Vagina (tissue), 2 donors: ENCODE results near the gene MEF2B. TPM values are rescaled to one million over a fixed set of nuclear protein-coding genes. Genes with fewer than 3 reads are reported as not detected.

Experiments used
- DNase-seq, 2 donors: peaks; one replicate each; pipeline ENCODE4 v3.0.0-alpha.2; 2017; ENCODE audit errors: extremely low spot score in 2 of 2
- H3K27ac ChIP-seq: fragments of 200-600 bp; sonication (generic); one replicate; pipeline ENCODE4 v1.5.1; 2019
- H3K27me3 ChIP-seq: fragments of 200-600 bp; sonication (generic); one replicate; pipeline ENCODE4 v1.5.1; 2019
- H3K36me3 ChIP-seq, 2 donors: fragments of 200-600 bp; sonication (generic); one replicate each; pipeline ENCODE4 v1.5.1; 2017 to 2019
- H3K4me1 ChIP-seq: fragments of 200-600 bp; sonication (generic); one replicate; pipeline ENCODE4 v1.5.1; 2019
- H3K4me3 ChIP-seq, 2 donors: fragments of 200-600 bp; sonication (generic); 1 replicate in 1 of 2; 2 replicates in 1 of 2; pipeline ENCODE4 v1.5.1; 2016 to 2019
- H3K9me3 ChIP-seq: fragments of 200-600 bp; sonication (generic); one replicate; pipeline ENCODE4 v1.5.1; 2019
- POLR2A ChIP-seq, 2 donors: fragments of 450-650 bp; IDR thresholded peaks; one replicate each; pipeline ENCODE4 v1.6.1; 2017; ENCODE audit warnings: antibody characterized with exemption in 2 of 2, mild to moderate bottlenecking in 2 of 2, moderate library complexity in 2 of 2
- POLR2AphosphoS5 ChIP-seq, 2 donors: sonication (generic); formaldehyde crosslinking; IDR thresholded peaks; one replicate each; pipeline ENCODE4 v1.9.0; 2017; ENCODE audit warnings: antibody characterized with exemption in 2 of 2, mild to moderate bottlenecking in 2 of 2, low read depth in 1 of 2; ENCODE audit not compliant: insufficient read depth in 1 of 2
- intact Hi-C: fragments of 100-400 bp; cut with DNase I; formaldehyde crosslinking; loops from one replicate; pipeline ENCODE4 v1.15.1; 2023
- total RNA-seq: library from RNA; depleted of rRNA; stranded (reverse); fragments of >200 nt; gene quantifications from one replicate; pipeline ENCODE4 v1.2.3, GENCODE V29; 2016
- TF ChIP-seq, protein P1 (sequence below), 3 experiments: fragments of 450-650 bp in 2 of 3; fragments of 200-600 bp in 1 of 3; sonication (generic) in 1 of 3; IDR thresholded peaks; one replicate each; pipeline ENCODE4 v1.5.1; 2017 to 2019; ENCODE audit warnings: antibody characterized with exemption in 3 of 3, mild to moderate bottlenecking in 2 of 3, moderate library complexity in 2 of 3

MEF2B gene
- total RNA-seq, 1 donor from 2014 or later: not detected

DNA sequence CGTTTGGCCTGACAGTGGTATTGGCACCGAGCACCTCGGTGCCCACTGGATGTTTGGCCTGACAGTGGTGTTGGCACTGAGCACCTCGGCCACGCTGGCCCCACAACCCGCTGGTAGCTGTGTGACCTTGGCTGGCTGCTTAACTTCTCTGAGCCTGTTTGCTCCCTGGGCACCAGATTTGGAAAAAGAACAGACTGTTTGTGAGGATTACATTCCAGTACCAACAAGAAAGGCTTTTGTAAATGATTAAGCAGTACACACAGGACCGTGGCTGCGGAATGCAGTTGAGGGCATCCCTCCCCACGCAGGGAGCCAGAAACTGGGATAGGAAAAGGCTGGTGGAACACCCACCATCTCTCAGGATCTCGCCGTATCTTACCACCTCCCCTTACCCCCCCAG is 74.4 kb downstream of the MEF2B start:
- no peak for DNase-seq
- H3K9me3 ChIP-seq: no peaks in the 10 kb centered on the region
- H3K36me3 ChIP-seq: no peaks in the 10 kb centered on the region
- H3K4me3 ChIP-seq: no peak overlapping the region
- no peaks in the 10 kb centered on the region for H3K4me1 ChIP-seq
- no peak overlapping the region for H3K27ac ChIP-seq
- intact Hi-C loops: no loop called here
- TF ChIP-seq POLR2A (IDR thresholded peaks at IDR 0.05) (no peak), POLR2AphosphoS5 (IDR thresholded peaks at IDR 0.05; ENCODE audit: insufficient read depth in 1 of 2, low read depth in 1 of 2) (no peak)
- TF ChIP-seq, protein P1, sequence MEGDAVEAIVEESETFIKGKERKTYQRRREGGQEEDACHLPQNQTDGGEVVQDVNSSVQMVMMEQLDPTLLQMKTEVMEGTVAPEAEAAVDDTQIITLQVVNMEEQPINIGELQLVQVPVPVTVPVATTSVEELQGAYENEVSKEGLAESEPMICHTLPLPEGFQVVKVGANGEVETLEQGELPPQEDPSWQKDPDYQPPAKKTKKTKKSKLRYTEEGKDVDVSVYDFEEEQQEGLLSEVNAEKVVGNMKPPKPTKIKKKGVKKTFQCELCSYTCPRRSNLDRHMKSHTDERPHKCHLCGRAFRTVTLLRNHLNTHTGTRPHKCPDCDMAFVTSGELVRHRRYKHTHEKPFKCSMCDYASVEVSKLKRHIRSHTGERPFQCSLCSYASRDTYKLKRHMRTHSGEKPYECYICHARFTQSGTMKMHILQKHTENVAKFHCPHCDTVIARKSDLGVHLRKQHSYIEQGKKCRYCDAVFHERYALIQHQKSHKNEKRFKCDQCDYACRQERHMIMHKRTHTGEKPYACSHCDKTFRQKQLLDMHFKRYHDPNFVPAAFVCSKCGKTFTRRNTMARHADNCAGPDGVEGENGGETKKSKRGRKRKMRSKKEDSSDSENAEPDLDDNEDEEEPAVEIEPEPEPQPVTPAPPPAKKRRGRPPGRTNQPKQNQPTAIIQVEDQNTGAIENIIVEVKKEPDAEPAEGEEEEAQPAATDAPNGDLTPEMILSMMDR (IDR thresholded peaks at IDR 0.05): no peak
- H3K27me3 ChIP-seq: no peaks in the 10 kb centered on the region

Other genes with a start within 250 kb of the MEF2B start
- gene HOMER3, start 229.0 kb downstream of the MEF2B start, total RNA-seq: 30.9 TPM
- 57.9 TPM for gene SUGP2, start 136.7 kb downstream of the MEF2B start, total RNA-seq
- gene ARMC6, start 136.7 kb downstream of the MEF2B start, total RNA-seq: 26.5 TPM
- gene SLC25A42, start 106.3 kb downstream of the MEF2B start, total RNA-seq: 6.6 TPM
- 31.7 TPM for gene TMEM161A, start 31.8 kb downstream of the MEF2B start, total RNA-seq
- 18.9 TPM for gene BORCS8, start 21.9 kb upstream of the MEF2B start, total RNA-seq
- 61.6 TPM for gene RFXANK, start 22.0 kb upstream of the MEF2B start, total RNA-seq
- 12.5 TPM for gene NR2C2AP, start 33.2 kb upstream of the MEF2B start, total RNA-seq
- not detected for gene NCAN, start 41.7 kb upstream of the MEF2B start, total RNA-seq
- gene TM6SF2, start 103.0 kb upstream of the MEF2B start, total RNA-seq: not detected
- gene SUGP1, start 150.2 kb upstream of the MEF2B start, total RNA-seq: 25.5 TPM
- gene MAU2, start 150.6 kb upstream of the MEF2B start, total RNA-seq: 55.2 TPM
- gene GATAD2A, start 235.4 kb upstream of the MEF2B start, total RNA-seq: 49.6 TPM